ENCODE results near the gene USP47.

Gene USP47

DNA sequence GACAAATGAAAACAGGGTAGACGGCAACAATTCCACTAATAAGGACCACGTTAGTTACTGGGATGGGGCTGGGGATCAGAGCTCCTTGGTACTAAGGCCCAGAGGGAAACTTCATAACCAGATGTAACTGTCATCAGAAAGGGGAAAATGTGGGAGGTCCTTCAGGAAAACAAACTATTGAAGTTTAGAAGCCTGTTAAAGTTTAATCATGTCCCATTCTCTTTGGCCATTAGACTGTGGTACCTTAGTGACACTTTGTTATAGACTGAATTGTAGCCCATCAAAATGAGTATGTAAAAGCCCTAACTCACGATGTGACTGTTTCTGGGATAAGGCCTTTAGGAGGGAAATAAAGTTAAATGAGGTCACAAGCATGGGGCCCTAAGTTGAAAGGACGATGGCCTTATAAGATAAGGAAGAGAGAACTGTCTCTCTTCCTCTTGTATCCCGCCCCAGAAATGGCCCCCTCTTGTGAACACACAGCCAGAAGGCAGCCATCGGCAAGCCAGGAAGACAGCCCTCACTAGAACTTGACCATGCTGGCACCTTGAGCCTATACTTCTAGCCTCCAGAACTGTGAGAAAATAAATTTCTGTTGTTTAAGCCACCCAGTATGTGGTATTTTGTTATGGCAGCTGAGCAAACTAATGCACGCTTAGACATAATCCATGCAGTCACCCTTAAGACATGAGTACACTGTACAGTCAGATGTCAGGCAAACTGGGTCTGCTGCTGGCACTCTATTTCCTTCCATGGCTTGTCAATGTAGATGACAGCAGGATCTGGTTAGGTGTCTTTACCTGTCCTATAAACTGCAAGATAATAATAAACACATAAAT lies 26.9 kb upstream of the USP47 start:
- Histone ChIP-seq H3K4me2 (ENCODE audit: insufficient read depth, low read length, poor library complexity, severe bottlenecking) (no peak overlapping the region), H2BK15ac (ENCODE audit: low read length) (no peak overlapping the region), H2BK5ac (ENCODE audit: low read length) (no peak overlapping the region), H3K9ac (ENCODE audit: low read depth, low read length, poor library complexity) (no peak overlapping the region), H3K4me3 (ENCODE audit: low read length in 2 of 2) (no peak overlapping the region), H3K36me3 (replicated peaks in 1 of 2; ENCODE audit: control insufficient read depth in 2 of 2, insufficient read depth in 2 of 2, low read length in 2 of 2) (no peaks in the 10 kb centered on the region), H3K27me3 (ENCODE audit: control insufficient read depth in 3 of 3, insufficient read depth in 3 of 3, low read depth in 1 of 3, low read length in 3 of 3) (no peaks in the 10 kb centered on the region), H3K9me3 (replicated peaks in 1 of 2; ENCODE audit: control insufficient read depth in 2 of 2, insufficient read depth in 1 of 2, low read depth in 1 of 2, low read length in 2 of 2) (no peaks in the 10 kb centered on the region), H3K4ac (ENCODE audit: low read length) (no peak overlapping the region), H4K8ac (ENCODE audit: low read depth, low read length) (no peak overlapping the region), H2AK5ac (ENCODE audit: low read depth, low read length) (no peak overlapping the region), H3K4me1 (ENCODE audit: control insufficient read depth in 2 of 2, insufficient read depth in 1 of 2, low read depth in 1 of 2, low read length in 2 of 2) (no peaks in the 10 kb centered on the region), H3K18ac (ENCODE audit: low read length) (no peak overlapping the region), H4K91ac (ENCODE audit: low read depth, low read length, poor library complexity) (no peak overlapping the region), H3K23ac (ENCODE audit: low read depth, low read length, poor library complexity) (no peak overlapping the region), H3K27ac (replicated peaks; ENCODE audit: low read length) (no peak overlapping the region), H2BK12ac (ENCODE audit: low read length) (no peak overlapping the region), H2AFZ (ENCODE audit: low read length) (no peak overlapping the region), H3K14ac (ENCODE audit: low read length) (no peak overlapping the region), H2BK120ac (ENCODE audit: low read depth, low read length) (no peak overlapping the region), H3K79me1 (ENCODE audit: low read depth, low read length) (no peaks in the 10 kb centered on the region)
- DNase-seq (ENCODE audit: low spot score): no peak
- WGBS, 2 donors (ENCODE audit: extremely low coverage in 2 of 2, insufficient read length in 2 of 2, insufficient replicate concordance in 1 of 2): no CpG with 5 or more reads among the region's 7 CpGs

DNA sequence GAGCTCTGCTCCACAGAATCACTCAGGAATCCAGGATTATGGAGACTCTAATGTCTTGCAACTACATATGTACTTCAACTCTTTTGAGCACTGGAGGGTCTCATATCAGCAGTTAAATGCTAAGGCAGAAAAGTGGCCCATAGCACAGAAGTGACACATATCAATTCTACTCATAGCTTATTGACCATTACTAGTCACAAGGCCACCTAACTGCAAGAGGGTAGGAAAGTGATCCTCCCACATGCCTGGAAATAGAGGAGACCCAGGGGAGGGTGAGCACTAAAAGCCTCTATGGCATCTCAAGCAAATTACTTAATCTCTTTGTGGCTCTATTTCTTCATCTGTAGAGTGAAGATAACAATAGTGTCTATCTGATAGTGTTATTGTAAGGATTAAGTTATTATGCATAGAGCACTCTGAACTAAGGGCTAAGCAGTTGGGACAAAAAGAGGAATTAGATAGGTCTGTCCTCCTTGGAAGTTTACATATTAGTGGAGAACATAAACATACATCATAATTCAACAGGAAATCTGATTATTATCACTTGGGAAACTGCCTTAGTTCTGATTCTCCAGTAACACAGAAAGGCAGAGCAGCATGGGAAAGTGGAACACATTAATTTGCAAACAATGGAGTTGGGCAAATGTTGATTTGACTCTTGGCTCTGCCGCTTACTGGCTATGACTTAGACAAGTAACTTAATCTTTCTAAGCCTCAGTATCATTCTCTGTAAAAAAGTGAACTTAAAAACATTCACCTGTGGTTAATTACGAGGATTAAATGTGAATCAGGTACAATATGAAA lies 25.1 kb upstream of the USP47 start:
- H2BK120ac ChIP-seq (ENCODE audit: low read depth, low read length): no peak overlapping the region
- WGBS, 2 donors (ENCODE audit: extremely low coverage in 2 of 2, insufficient read length in 2 of 2, insufficient replicate concordance in 1 of 2): no CpG with 5 or more reads among the region's 2 CpGs

DNA sequence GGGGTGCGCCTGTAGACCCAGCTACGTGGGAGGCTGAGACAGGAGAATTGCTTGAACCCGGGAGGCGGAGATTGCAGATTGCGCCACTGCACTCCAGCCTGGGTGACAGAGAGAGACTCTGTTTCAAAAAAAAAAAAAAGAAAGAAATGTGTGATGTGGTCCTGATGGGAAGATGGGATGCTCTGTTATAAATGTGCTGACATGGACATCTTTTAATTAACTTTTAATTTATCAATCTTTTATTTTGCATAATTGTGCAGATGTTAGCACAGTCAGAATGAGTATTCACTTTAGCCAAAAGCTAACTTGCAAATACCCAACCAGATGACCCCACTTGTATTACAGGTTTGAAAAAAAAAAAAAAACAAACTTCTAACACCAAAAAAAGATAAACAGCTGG lies 23.8 kb upstream of the USP47 start:
- no peaks in the 10 kb centered on the region for H3K36me3 ChIP-seq (replicated peaks in 1 of 2; ENCODE audit: control insufficient read depth in 2 of 2, insufficient read depth in 2 of 2, low read length in 2 of 2)
- no peak overlapping the region for H3K4me3 ChIP-seq (ENCODE audit: low read length in 2 of 2)
- no peak overlapping the region for H2AFZ ChIP-seq (ENCODE audit: low read length)
- H3K4me2 ChIP-seq (ENCODE audit: insufficient read depth, low read length, poor library complexity, severe bottlenecking): no peak overlapping the region
- no peak overlapping the region for H3K14ac ChIP-seq (ENCODE audit: low read length)
- no peak for DNase-seq (ENCODE audit: low spot score)
- H2BK15ac ChIP-seq (ENCODE audit: low read length): no peak overlapping the region
- no peak overlapping the region for H3K27ac ChIP-seq (replicated peaks; ENCODE audit: low read length)
- no peak overlapping the region for H3K18ac ChIP-seq (ENCODE audit: low read length)
- no peak overlapping the region for H2BK120ac ChIP-seq (ENCODE audit: low read depth, low read length)
- no peaks in the 10 kb centered on the region for H3K27me3 ChIP-seq (ENCODE audit: control insufficient read depth in 3 of 3, insufficient read depth in 3 of 3, low read depth in 1 of 3, low read length in 3 of 3)
- H3K4ac ChIP-seq (ENCODE audit: low read length): no peak overlapping the region
- H3K9ac ChIP-seq (ENCODE audit: low read depth, low read length, poor library complexity): no peak overlapping the region
- no CpG with 5 or more reads among the region's 5 CpGs for WGBS, 2 donors (ENCODE audit: extremely low coverage in 2 of 2, insufficient read length in 2 of 2, insufficient replicate concordance in 1 of 2)
- no peak overlapping the region for H2BK12ac ChIP-seq (ENCODE audit: low read length)
- no peak overlapping the region for H4K8ac ChIP-seq (ENCODE audit: low read depth, low read length)
- H3K23ac ChIP-seq (ENCODE audit: low read depth, low read length, poor library complexity): no peak overlapping the region
- no peaks in the 10 kb centered on the region for H3K4me1 ChIP-seq (ENCODE audit: control insufficient read depth in 2 of 2, insufficient read depth in 1 of 2, low read depth in 1 of 2, low read length in 2 of 2)
- no peak overlapping the region for H4K91ac ChIP-seq (ENCODE audit: low read depth, low read length, poor library complexity)
- H2AK5ac ChIP-seq (ENCODE audit: low read depth, low read length): no peak overlapping the region
- H3K9me3 ChIP-seq (replicated peaks in 1 of 2; ENCODE audit: control insufficient read depth in 2 of 2, insufficient read depth in 1 of 2, low read depth in 1 of 2, low read length in 2 of 2): no peaks in the 10 kb centered on the region
- H2BK5ac ChIP-seq (ENCODE audit: low read length): no peak overlapping the region
- no peaks in the 10 kb centered on the region for H3K79me1 ChIP-seq (ENCODE audit: low read depth, low read length)

More for the DNA sequence above, 25.1 kb upstream of the USP47 start:
- Histone ChIP-seq H3K27ac (replicated peaks; ENCODE audit: low read length) (no peak overlapping the region), H3K79me1 (ENCODE audit: low read depth, low read length) (no peaks in the 10 kb centered on the region), H4K8ac (ENCODE audit: low read depth, low read length) (no peak overlapping the region), H2AFZ (ENCODE audit: low read length) (no peak overlapping the region), H2BK15ac (ENCODE audit: low read length) (no peak overlapping the region), H3K23ac (ENCODE audit: low read depth, low read length, poor library complexity) (no peak overlapping the region), H3K18ac (ENCODE audit: low read length) (no peak overlapping the region), H3K4me2 (ENCODE audit: insufficient read depth, low read length, poor library complexity, severe bottlenecking) (no peak overlapping the region), H3K14ac (ENCODE audit: low read length) (no peak overlapping the region), H2BK5ac (ENCODE audit: low read length) (no peak overlapping the region), H3K27me3 (ENCODE audit: control insufficient read depth in 3 of 3, insufficient read depth in 3 of 3, low read depth in 1 of 3, low read length in 3 of 3) (no peaks in the 10 kb centered on the region), H4K91ac (ENCODE audit: low read depth, low read length, poor library complexity) (no peak overlapping the region), H3K4me1 (ENCODE audit: control insufficient read depth in 2 of 2, insufficient read depth in 1 of 2, low read depth in 1 of 2, low read length in 2 of 2) (no peaks in the 10 kb centered on the region), H3K9me3 (replicated peaks in 1 of 2; ENCODE audit: control insufficient read depth in 2 of 2, insufficient read depth in 1 of 2, low read depth in 1 of 2, low read length in 2 of 2) (no peaks in the 10 kb centered on the region), H2AK5ac (ENCODE audit: low read depth, low read length) (no peak overlapping the region), H3K4me3 (ENCODE audit: low read length in 2 of 2) (no peak overlapping the region), H3K9ac (ENCODE audit: low read depth, low read length, poor library complexity) (no peak overlapping the region), H2BK12ac (ENCODE audit: low read length) (no peak overlapping the region), H3K4ac (ENCODE audit: low read length) (no peak overlapping the region), H3K36me3 (replicated peaks in 1 of 2; ENCODE audit: control insufficient read depth in 2 of 2, insufficient read depth in 2 of 2, low read length in 2 of 2) (no peaks in the 10 kb centered on the region)
- DNase-seq (ENCODE audit: low spot score): no peak

DNA sequence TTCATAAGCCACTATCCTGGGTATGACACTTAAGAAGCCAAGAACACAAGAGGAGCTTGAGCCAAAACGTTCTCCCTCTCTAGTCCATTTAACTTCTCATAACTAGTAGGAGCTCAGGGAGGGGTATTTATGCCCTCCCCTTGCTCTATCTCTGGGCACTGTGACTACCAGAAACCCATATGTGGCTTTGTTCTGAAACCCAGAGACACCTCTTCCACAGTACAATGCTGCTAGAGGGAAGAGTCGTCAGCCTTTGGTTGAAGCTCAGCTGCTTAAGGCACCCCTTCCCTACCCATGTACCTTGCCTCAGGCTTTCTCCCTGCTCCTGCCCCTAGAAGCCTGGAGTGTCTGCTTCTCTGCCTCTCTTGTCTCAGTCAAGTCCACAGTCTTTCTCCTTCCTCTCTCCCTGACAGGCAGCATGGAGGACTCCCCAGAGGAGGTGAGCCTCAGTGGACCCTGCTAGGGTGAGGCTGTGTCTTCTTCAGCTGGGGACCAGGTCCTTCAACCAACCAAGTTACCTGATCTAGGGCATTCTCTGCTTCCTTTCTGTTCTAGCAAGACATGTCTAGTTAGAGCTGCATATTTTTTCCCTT lies 23.1 kb upstream of the USP47 start:
- peak overlapping the region; percentile 21 for H2BK15ac ChIP-seq (ENCODE audit: low read length)
- H3K27ac ChIP-seq (replicated peaks; ENCODE audit: low read length): no peak overlapping the region
- H3K14ac ChIP-seq (ENCODE audit: low read length): no peak overlapping the region
- WGBS, 2 donors (ENCODE audit: extremely low coverage in 2 of 2, insufficient read length in 2 of 2, insufficient replicate concordance in 1 of 2): no CpG with 5 or more reads among the region's 2 CpGs
- H3K23ac ChIP-seq (ENCODE audit: low read depth, low read length, poor library complexity): no peak overlapping the region
- no peak overlapping the region for H2BK5ac ChIP-seq (ENCODE audit: low read length)
- no peak overlapping the region for H3K9ac ChIP-seq (ENCODE audit: low read depth, low read length, poor library complexity)
- no peaks in the 10 kb centered on the region for H3K36me3 ChIP-seq (replicated peaks in 1 of 2; ENCODE audit: control insufficient read depth in 2 of 2, insufficient read depth in 2 of 2, low read length in 2 of 2)
- peak overlapping the region; percentile 58 for H3K18ac ChIP-seq (ENCODE audit: low read length)
- H3K4me2 ChIP-seq (ENCODE audit: insufficient read depth, low read length, poor library complexity, severe bottlenecking): no peak overlapping the region
- no peak overlapping the region for H3K4me3 ChIP-seq (ENCODE audit: low read length in 2 of 2)
- no peak overlapping the region for H4K8ac ChIP-seq (ENCODE audit: low read depth, low read length)
- no peaks in the 10 kb centered on the region for H3K27me3 ChIP-seq (ENCODE audit: control insufficient read depth in 3 of 3, insufficient read depth in 3 of 3, low read depth in 1 of 3, low read length in 3 of 3)
- DNase-seq (ENCODE audit: low spot score): no peak
- H3K4me1 ChIP-seq (ENCODE audit: control insufficient read depth in 2 of 2, insufficient read depth in 1 of 2, low read depth in 1 of 2, low read length in 2 of 2): no peaks in the 10 kb centered on the region
- H2BK12ac ChIP-seq (ENCODE audit: low read length): no peak overlapping the region
- no peak overlapping the region for H2BK120ac ChIP-seq (ENCODE audit: low read depth, low read length)
- no peak overlapping the region for H4K91ac ChIP-seq (ENCODE audit: low read depth, low read length, poor library complexity)
- H2AK5ac ChIP-seq (ENCODE audit: low read depth, low read length): no peak overlapping the region
- no peak overlapping the region for H3K4ac ChIP-seq (ENCODE audit: low read length)
- no peak overlapping the region for H2AFZ ChIP-seq (ENCODE audit: low read length)
- no peaks in the 10 kb centered on the region for H3K79me1 ChIP-seq (ENCODE audit: low read depth, low read length)
- H3K9me3 ChIP-seq (replicated peaks in 1 of 2; ENCODE audit: control insufficient read depth in 2 of 2, insufficient read depth in 1 of 2, low read depth in 1 of 2, low read length in 2 of 2): no peaks in the 10 kb centered on the region

Measured in neuronal stem cell (in vitro differentiated cells).